Measurements from ENCODE around the gene MRPL14. TPM values are rescaled to one million over a fixed set of nuclear protein-coding genes. Genes with fewer than 3 reads are reported as not detected.
A peak's percentile ranks its signal among the peaks of the same experiment; 100 is the strongest.

The MRPL14 gene
- total and polyA plus RNA-seq, 4 donors: 24.6 to 40.3 (median 32.0) TPM

GRCh38 chr6:44064089-44064947, 62.9 kb downstream of the MRPL14 start:
- Histone ChIP-seq H3K36me3 (ENCODE audit: control insufficient read depth in 1 of 2, insufficient read depth in 2 of 2, low read length in 1 of 2) (no peaks in the 10 kb centered on the region), H3K27ac (ENCODE audit: low read depth in 1 of 2, low read length in 2 of 2) (no peak overlapping the region), H3K4me1 (ENCODE audit: control insufficient read depth in 1 of 2, insufficient read depth in 2 of 2, low read length in 2 of 2) (peaks cover 0 to 4% of the 10 kb centered on the region in 2 donors), H3K4me3 (ENCODE audit: low read length in 2 of 2) (no peak overlapping the region), H3K27me3 (ENCODE audit: control insufficient read depth in 1 of 2, insufficient read depth in 2 of 2, low read length in 1 of 2) (no peaks in the 10 kb centered on the region), H3K9me3 (ENCODE audit: control insufficient read depth, low read length) (no peaks in the 10 kb centered on the region)
- ATAC-seq (ENCODE audit: low FRiP score) (peak; percentile 40), DNase-seq (peak in 1 of 2 donors; percentile 91)
- intact Hi-C loops (cut with DNase I): no loop called here
- WGBS, 2 donors: 79 to 81% methylated on average over 17 of the region's 17 CpGs

DNA sequence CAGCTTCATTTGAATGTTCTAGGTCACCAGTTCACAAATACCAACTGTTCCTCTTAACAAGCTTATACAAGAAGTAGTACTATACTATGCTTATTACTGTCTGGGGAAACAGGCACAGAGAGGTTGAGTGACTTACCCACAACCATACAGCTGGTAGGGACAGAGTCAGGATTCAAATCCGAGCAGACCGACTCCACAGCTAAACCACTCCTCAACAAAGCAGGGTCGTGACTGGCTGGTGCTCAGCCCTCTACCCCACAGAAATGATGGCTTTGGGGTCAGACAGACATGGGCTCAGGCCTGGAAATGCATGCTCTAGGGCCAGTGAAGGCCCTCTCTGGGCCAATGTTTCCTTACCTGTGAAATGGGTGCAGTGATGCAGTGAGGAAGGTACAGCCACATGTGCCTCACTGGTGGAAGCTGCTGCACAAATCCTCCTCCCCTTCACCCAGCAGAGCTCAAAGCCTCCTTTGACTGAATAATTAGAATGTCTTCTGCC, 63.6 kb downstream of the MRPL14 start:
- ATAC-seq (ENCODE audit: low FRiP score): no peak
- Histone ChIP-seq H3K27me3 (ENCODE audit: control insufficient read depth in 1 of 2, insufficient read depth in 2 of 2, low read length in 1 of 2) (no peaks in the 10 kb centered on the region), H3K9me3 (ENCODE audit: control insufficient read depth, low read length) (no peaks in the 10 kb centered on the region), H3K27ac (ENCODE audit: low read depth in 1 of 2, low read length in 2 of 2) (no peak overlapping the region), H3K4me3 (ENCODE audit: low read length in 2 of 2) (no peak overlapping the region), H3K36me3 (ENCODE audit: control insufficient read depth in 1 of 2, insufficient read depth in 2 of 2, low read length in 1 of 2) (no peaks in the 10 kb centered on the region), H3K4me1 (ENCODE audit: control insufficient read depth in 1 of 2, insufficient read depth in 2 of 2, low read length in 2 of 2) (peaks cover 0 to 4% of the 10 kb centered on the region in 2 donors)
- WGBS, 2 donors: 95 to 97% methylated on average over 3 of the region's 3 CpGs
- DNase-seq: no peak
- intact Hi-C loops (cut with DNase I): no loop called here

Other genes with a start within 250 kb of the MRPL14 start
- gene TMEM63B, start 102 bp upstream of the MRPL14 start, total RNA-seq: 10 to 100 TPM; 16.0 to 23.5 TPM
- gene TMEM63B, start 102 bp upstream of the MRPL14 start, polyA plus RNA-seq: 10 to 100 TPM in 1 of 2 donors, 1 to 10 TPM in 1; 6.1 to 15.0 TPM
- gene CAPN11, start 31.4 kb upstream of the MRPL14 start, total RNA-seq: 1 to 10 TPM in 1 of 2 donors, under 1 TPM in 1; 0.81 to 2.2 TPM
- gene CAPN11, start 31.4 kb upstream of the MRPL14 start, polyA plus RNA-seq: under 1 TPM in 1 of 2 donors, not detected in 1; 0.46 TPM
- 1 to 10 TPM in 1 of 2 donors, not detected in 1; 1.6 TPM for gene MYMX, start 89.5 kb upstream of the MRPL14 start, total RNA-seq
- gene MYMX, start 89.5 kb upstream of the MRPL14 start, polyA plus RNA-seq: 1 to 10 TPM in 1 of 2 donors, not detected in 1; 1.3 TPM
- 100 to 1,000 TPM; 121 to 142 TPM for gene SLC29A1, start 96.1 kb upstream of the MRPL14 start, total RNA-seq
- 100 to 1,000 TPM in 1 of 2 donors, 10 to 100 TPM in 1; 38.3 to 120 TPM for gene SLC29A1, start 96.1 kb upstream of the MRPL14 start, polyA plus RNA-seq
- 100 to 1,000 TPM; 490 to 636 TPM for gene HSP90AB1, start 119.6 kb upstream of the MRPL14 start, total RNA-seq
- 100 to 1,000 TPM; 385 to 391 TPM for gene HSP90AB1, start 119.6 kb upstream of the MRPL14 start, polyA plus RNA-seq
- 10 to 100 TPM; 23.4 to 26.0 TPM for gene SLC35B2, start 130.1 kb upstream of the MRPL14 start, total RNA-seq
- 10 to 100 TPM; 10.6 to 27.7 TPM for gene SLC35B2, start 130.1 kb upstream of the MRPL14 start, polyA plus RNA-seq
- gene NFKBIE, start 138.1 kb upstream of the MRPL14 start, total RNA-seq: 10 to 100 TPM in 1 of 2 donors, 1 to 10 TPM in 1; 5.4 to 10.9 TPM
- 1 to 10 TPM; 3.5 to 4.4 TPM for gene NFKBIE, start 138.1 kb upstream of the MRPL14 start, polyA plus RNA-seq
- gene TMEM151B, start 143.0 kb upstream of the MRPL14 start, total RNA-seq: not detected
- gene TMEM151B, start 143.0 kb upstream of the MRPL14 start, polyA plus RNA-seq: not detected
- 10 to 100 TPM in 1 of 2 donors, 1 to 10 TPM in 1; 7.0 to 11.5 TPM for gene AARS2, start 185.9 kb upstream of the MRPL14 start, total RNA-seq
- gene AARS2, start 185.9 kb upstream of the MRPL14 start, polyA plus RNA-seq: 1 to 10 TPM; 2.3 to 4.4 TPM
- gene SPATS1, start 215.2 kb upstream of the MRPL14 start, total RNA-seq: not detected
- not detected for gene SPATS1, start 215.2 kb upstream of the MRPL14 start, polyA plus RNA-seq

Data from aorta (tissue), 5 donors.